ENCODE measurements around the gene ZNF223. TPM values are rescaled to one million over a fixed set of nuclear protein-coding genes. Genes with fewer than 3 reads are reported as not detected.

Gene ZNF223
- total RNA-seq, 1 donor = 5.8 TPM

DNA sequence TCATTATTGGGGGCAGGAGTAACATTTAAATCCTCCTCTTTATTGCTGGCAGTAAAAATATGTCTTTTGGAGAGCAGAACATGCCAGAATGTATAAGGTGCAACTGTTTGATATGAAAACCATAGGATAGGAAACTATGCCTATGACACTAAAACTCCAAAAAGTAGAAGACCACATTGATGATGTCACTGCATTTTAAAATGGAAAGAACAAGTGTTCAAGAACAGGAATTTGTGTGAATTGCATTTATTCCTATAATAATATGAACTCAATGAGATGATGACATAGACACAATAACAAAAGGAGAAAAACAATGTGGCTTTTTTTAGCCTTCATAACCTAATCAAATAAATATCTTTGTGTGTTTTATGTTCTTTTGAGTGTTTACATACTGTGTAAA, 57.6 kb downstream of the ZNF223 start:
- Histone ChIP-seq H3K4me2 (ENCODE audit: insufficient read depth, low read length) (no peak overlapping the region), H3K9me3 (ENCODE audit: low read depth, low read length) (peaks cover 25% of the 10 kb centered on the region), H2AFZ (ENCODE audit: low read length) (no peak overlapping the region), H3K27me3 (ENCODE audit: insufficient read depth, low read length) (no peaks in the 10 kb centered on the region), H4K20me1 (ENCODE audit: insufficient read depth, low read length) (no peaks in the 10 kb centered on the region), H3K79me2 (ENCODE audit: insufficient read depth, low read length) (peaks cover 10% of the 10 kb centered on the region), H3K36me3 (ENCODE audit: insufficient read depth, low read length) (peaks cover 27% of the 10 kb centered on the region), H3K4me3 (ENCODE audit: insufficient read depth, low read length) (no peak overlapping the region), H3K4me1 (ENCODE audit: insufficient read depth, low read length) (peaks cover 3% of the 10 kb centered on the region), H3K27ac (ENCODE audit: low read depth, low read length) (no peak overlapping the region)
- TF ChIP-seq CTCF (IDR thresholded peaks at IDR 0.05; ENCODE audit: extremely low read depth, low read depth, low read length) = no peak
- no peak for DNase-seq (ENCODE audit: insufficient read length, low spot score, missing footprints)

GRCh38 chr19:44111910-44112463, 60.2 kb downstream of the ZNF223 start:
- Histone ChIP-seq H4K20me1 (ENCODE audit: insufficient read depth, low read length) (no peaks in the 10 kb centered on the region), H3K4me3 (ENCODE audit: insufficient read depth, low read length) (peak overlapping the region; percentile 81), H3K79me2 (ENCODE audit: insufficient read depth, low read length) (peaks cover 21% of the 10 kb centered on the region), H2AFZ (ENCODE audit: low read length) (peak overlapping the region; percentile 67), H3K27me3 (ENCODE audit: insufficient read depth, low read length) (no peaks in the 10 kb centered on the region), H3K4me1 (ENCODE audit: insufficient read depth, low read length) (peaks cover 3% of the 10 kb centered on the region), H3K27ac (ENCODE audit: low read depth, low read length) (peak overlapping the region; percentile 66), H3K4me2 (ENCODE audit: insufficient read depth, low read length) (peak overlapping the region; percentile 91), H3K36me3 (ENCODE audit: insufficient read depth, low read length) (peaks cover 21% of the 10 kb centered on the region), H3K9me3 (ENCODE audit: low read depth, low read length) (peaks cover 15% of the 10 kb centered on the region)
- peak; percentile 60 for DNase-seq (ENCODE audit: insufficient read length, low spot score, missing footprints)
- TF ChIP-seq CTCF (IDR thresholded peaks at IDR 0.05; ENCODE audit: extremely low read depth, low read depth, low read length) = no peak

- peak overlapping the region; percentile 66 for H3K27ac ChIP-seq (ENCODE audit: low read depth, low read length)
- peaks cover 7% of the 10 kb centered on the region for H3K9me3 ChIP-seq (ENCODE audit: low read depth, low read length)
Observed at GRCh38 chr19:44112802-44113137, 60.9 kb downstream of the ZNF223 start.

More at GRCh38 chr19:44112802-44113137, 60.9 kb downstream of the ZNF223 start:
- Histone ChIP-seq H2AFZ (ENCODE audit: low read length) (peak overlapping the region; percentile 96), H3K27me3 (ENCODE audit: insufficient read depth, low read length) (no peaks in the 10 kb centered on the region), H3K79me2 (ENCODE audit: insufficient read depth, low read length) (peaks cover 21% of the 10 kb centered on the region), H3K4me2 (ENCODE audit: insufficient read depth, low read length) (peak overlapping the region; percentile 91), H3K4me1 (ENCODE audit: insufficient read depth, low read length) (peaks cover 3% of the 10 kb centered on the region), H4K20me1 (ENCODE audit: insufficient read depth, low read length) (no peaks in the 10 kb centered on the region), H3K36me3 (ENCODE audit: insufficient read depth, low read length) (peaks cover 16% of the 10 kb centered on the region), H3K4me3 (ENCODE audit: insufficient read depth, low read length) (peak overlapping the region; percentile 81)
- DNase-seq (ENCODE audit: insufficient read length, low spot score, missing footprints) = no peak
- TF ChIP-seq CTCF (IDR thresholded peaks at IDR 0.05; ENCODE audit: extremely low read depth, low read depth, low read length) = no peak

Measured in osteoblast (primary cell).